ENCODE results near the gene ASS1.

DNA sequence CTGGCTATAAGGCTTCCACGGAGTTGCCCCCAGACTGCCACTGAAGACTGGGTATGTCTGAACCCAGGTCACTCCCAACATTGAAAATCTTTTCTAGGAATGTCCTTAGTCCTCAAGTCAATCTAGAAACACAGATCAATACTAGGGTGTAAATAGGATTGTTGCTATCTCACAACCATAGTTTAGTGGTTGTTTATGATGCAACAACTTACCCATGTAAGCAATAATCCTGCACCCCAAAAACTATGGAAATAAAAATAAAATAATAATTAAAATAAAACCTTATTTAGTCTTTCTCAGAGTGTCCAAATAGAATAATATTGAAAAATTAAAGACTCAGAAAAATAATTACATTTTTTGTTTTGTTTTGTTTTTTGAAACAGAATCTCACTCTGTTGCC, 68.3 kb downstream of the ASS1 start:
- TF ChIP-seq, protein P1, sequence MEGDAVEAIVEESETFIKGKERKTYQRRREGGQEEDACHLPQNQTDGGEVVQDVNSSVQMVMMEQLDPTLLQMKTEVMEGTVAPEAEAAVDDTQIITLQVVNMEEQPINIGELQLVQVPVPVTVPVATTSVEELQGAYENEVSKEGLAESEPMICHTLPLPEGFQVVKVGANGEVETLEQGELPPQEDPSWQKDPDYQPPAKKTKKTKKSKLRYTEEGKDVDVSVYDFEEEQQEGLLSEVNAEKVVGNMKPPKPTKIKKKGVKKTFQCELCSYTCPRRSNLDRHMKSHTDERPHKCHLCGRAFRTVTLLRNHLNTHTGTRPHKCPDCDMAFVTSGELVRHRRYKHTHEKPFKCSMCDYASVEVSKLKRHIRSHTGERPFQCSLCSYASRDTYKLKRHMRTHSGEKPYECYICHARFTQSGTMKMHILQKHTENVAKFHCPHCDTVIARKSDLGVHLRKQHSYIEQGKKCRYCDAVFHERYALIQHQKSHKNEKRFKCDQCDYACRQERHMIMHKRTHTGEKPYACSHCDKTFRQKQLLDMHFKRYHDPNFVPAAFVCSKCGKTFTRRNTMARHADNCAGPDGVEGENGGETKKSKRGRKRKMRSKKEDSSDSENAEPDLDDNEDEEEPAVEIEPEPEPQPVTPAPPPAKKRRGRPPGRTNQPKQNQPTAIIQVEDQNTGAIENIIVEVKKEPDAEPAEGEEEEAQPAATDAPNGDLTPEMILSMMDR (IDR thresholded peaks at IDR 0.05), result no peak
- TF ChIP-seq BHLHE40 (IDR thresholded peaks at IDR 0.05; ENCODE audit: low read depth, low read length) (no peak), CHD2 (IDR thresholded peaks at IDR 0.05; ENCODE audit: low read length, partially characterized antibody) (no peak), RCOR1 (IDR thresholded peaks at IDR 0.05; ENCODE audit: low read depth, low read length) (no peak), RARB (CRISPR knock-in tag; IDR thresholded peaks at IDR 0.05) (no peak), CBX2 (IDR thresholded peaks at IDR 0.05; ENCODE audit: borderline replicate concordance, low read depth) (no peak)
- TF ChIP-seq, protein P2, sequence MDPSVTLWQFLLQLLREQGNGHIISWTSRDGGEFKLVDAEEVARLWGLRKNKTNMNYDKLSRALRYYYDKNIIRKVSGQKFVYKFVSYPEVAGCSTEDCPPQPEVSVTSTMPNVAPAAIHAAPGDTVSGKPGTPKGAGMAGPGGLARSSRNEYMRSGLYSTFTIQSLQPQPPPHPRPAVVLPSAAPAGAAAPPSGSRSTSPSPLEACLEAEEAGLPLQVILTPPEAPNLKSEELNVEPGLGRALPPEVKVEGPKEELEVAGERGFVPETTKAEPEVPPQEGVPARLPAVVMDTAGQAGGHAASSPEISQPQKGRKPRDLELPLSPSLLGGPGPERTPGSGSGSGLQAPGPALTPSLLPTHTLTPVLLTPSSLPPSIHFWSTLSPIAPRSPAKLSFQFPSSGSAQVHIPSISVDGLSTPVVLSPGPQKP (IDR thresholded peaks at IDR 0.05; ENCODE audit: low read depth, low read length), result no peak

Measured in A549 (cell line).